ENCODE data around the gene MPP1.

MPP1 gene

GRCh38 chrX:154730253-154730891, 74.9 kb downstream of the MPP1 start:
- no peak for DNase-seq

GRCh38 chrX:154729439-154729838, 75.8 kb downstream of the MPP1 start:
- no peak for DNase-seq
